HG02642 (cell line): Measurements from ENCODE around the gene ARHGEF37.
A peak's percentile ranks its signal among the peaks of the same experiment; 100 is the strongest.
"Not testable (repeated sequence)": the region's sequence is repeated elsewhere in the genome, so short reads cannot be mapped to it uniquely, and the experiment has no call there.

Experiments
- ATAC-seq: cut with Tn5 transposase; IDR thresholded peaks from one replicate; pipeline ENCODE4 v1.9.1; 2021; ENCODE audit warnings: mild to moderate bottlenecking; ENCODE audit not compliant: unreplicated experiment, poor library complexity

The ARHGEF37 gene, protein sequence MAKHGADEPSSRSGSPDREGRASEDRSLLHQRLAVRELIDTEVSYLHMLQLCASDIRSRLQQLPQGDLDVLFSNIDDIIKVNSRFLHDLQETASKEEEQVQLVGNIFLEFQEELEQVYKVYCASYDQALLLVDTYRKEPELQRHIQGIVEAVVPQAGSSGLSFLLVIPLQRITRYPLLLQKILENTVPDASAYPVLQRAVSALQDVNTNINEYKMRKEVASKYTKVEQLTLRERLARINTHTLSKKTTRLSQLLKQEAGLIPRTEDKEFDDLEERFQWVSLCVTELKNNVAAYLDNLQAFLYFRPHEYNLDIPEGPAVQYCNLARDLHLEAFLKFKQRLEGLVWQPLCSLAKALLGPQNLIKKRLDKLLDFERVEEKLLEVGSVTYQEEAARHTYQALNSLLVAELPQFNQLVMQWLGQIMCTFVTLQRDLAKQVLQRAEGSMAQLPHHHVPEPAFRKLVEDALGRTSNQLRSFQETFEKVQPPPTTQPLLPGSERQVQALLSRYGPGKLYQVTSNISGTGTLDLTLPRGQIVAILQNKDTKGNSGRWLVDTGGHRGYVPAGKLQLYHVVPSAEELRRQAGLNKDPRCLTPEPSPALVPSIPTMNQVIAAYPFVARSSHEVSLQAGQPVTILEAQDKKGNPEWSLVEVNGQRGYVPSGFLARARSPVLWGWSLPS

DNA sequence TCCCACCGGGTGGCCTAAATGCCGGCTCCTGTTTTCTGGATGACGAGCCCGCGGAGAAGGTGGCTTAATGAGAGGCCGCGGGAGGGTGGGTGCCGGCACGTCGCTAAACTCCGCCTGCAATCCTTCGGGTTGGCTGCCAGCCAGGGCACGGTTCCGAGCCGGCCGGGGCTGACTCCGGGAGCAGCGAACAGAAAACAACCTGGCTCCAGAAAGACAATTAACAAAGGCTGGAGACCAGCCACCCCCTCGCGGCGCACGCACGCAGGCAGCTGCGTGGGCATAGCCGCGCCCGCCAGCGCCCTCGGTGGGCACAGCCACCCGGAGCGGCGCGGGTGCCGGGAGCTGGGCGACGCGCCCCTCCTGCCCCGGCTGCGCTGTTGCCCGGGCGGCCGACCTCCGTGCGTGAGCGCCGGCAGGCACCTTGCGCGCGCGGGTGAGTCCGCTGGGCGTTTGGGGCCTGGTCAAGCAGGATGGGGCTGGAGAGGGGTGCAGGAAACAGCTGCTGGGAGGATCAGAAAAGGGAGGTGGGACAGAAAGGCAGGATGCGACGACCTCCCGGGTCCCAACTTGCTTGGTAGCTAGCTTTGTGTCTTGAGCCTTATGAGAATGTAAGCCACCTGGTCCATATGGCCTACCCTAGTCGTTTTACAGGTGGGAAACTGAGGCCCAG is at the start of gene ARHGEF37:
TSS of gene ARHGEF37 (plus strand) at position 307 of the 670 bp plus-strand sequence. CDS start 16,272 bp downstream, outside the sequence.
- ATAC-seq, result no peak

DNA sequence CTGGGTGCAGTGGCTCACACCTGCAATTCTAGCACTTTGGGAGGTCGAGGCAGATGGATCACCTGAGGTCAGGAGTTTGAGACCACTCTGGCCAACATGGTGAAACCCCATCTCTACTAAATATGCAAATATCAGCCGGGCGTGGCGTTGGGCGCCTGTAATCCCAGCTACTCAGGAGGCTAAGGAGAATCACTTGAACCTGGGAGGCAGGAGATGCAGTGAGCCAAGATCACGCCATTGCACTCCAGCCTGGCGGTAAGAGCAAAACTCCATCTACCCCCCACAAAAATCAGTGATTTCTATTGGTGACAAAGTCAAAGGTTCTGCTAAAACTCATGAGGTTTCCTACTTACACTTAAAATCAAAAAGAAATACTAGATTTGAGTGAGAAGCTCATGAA is 48.9 kb upstream of the ARHGEF37 start:
- ATAC-seq, result no peak

DNA sequence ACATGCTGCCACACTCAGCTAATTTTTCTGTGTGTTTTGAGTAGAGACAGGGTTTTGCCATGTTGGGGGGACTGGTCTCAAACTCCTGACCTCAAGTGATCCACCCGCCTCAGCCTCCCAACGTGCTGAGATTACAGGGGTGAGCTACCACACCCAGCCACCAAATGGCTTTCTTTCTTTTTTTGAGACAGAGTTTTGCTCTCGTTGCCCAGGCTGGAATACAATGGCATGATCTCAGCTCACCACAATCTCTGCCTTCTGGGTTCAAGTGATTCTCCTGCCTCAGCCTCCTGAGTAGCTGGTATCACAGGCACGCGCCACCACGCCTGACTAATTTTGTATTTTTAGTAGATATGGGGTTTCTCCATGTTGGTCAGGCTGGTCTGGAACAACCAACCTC is 45.5 kb upstream of the ARHGEF37 start:
- ATAC-seq, result not testable (repeated sequence)

DNA sequence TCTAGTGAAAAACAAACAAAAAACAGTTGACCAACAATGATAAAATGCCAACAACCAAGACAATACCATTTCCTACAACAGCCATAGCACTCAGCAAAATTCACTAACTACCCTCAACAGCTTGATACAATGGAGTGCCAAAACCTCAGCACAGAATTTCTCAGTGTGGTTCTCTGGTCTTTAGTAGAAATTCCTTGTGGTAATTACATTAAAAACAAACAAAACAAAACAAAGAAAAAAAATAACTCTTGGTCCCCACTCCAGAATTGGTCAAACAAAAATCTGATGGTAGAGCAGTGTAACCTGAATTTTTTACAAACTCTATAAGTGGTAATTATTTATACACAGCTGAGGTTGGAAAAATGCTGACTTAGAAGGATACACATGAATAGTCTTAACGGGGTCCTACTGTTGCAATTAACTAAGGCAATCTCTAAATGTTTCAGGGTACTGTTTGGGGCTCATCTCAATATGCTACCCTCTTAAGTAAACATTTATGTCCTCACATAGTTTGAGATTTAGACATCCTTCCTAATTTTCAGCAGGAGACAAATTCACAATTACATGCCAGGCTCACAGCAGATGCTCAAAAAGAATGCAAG is 43.8 kb upstream of the ARHGEF37 start:
- ATAC-seq, result no peak

DNA sequence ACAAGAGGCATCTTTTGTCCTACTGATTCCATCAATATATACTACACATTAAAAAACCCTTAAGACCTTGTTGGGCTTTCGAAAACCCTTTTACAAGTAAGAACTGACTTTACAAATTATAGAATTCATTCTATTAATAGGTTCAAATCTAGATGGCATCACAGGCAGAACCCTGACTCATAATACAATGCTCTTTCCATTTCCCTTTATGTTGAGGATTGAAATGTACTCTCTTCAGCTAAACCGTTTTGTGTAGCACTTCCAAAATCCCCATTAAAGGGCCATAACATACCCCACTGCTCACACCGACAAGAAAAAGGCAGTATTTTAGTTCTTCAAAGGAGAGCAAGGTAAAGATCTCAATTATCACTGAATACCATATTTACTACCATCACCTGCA is 41.2 kb upstream of the ARHGEF37 start:
- no peak for ATAC-seq

DNA sequence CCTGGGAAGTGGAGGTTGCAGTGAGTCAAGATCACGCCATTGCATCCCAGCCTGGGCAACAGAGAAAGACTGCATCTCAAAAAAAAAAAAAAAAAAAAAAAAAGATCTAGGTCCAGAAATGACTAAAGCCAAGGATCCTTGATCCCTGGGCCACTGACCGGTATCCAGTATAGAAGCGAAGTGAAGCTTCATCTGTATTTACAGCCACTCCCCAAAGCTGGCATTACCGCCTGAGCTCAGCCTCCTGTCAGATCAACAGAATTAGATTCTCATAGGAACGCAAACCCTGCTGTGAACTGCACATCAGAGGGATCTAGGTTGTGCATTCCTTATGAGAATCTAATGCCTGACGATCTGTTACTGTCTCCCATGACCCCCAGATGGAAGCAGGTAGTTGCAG is 39.4 kb upstream of the ARHGEF37 start:
- no peak for ATAC-seq

DNA sequence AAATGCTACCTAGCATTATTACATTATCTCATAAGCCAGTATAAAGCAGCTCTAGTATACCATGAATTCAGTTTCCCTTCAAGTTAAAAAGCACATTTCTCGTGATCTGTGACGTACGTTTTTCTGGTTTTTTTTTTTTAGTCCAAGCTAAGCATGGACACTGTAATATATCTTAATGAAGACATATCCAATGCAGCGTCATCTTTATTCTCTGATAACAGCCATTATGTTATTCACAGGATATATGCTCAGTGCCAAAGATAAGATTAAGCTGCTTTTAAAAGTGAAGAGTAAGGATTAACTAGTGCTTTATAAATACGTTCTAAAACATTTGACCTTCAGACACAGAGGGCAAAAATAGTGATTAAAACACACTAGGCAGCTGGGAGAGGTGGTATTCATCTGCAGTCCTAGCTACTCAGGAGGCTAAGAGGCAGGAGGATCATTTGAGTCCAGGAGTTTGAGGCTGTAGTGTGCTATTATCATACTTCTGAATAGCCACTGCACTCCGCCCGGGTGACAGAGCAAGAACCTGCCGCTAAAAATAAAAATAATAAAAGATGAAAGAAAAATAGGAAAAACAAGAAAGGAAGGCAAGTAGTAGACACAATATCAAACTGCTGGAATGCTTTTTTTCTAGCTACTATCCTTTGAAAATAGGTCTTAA is 37.8 kb upstream of the ARHGEF37 start:
- ATAC-seq, result no peak

DNA sequence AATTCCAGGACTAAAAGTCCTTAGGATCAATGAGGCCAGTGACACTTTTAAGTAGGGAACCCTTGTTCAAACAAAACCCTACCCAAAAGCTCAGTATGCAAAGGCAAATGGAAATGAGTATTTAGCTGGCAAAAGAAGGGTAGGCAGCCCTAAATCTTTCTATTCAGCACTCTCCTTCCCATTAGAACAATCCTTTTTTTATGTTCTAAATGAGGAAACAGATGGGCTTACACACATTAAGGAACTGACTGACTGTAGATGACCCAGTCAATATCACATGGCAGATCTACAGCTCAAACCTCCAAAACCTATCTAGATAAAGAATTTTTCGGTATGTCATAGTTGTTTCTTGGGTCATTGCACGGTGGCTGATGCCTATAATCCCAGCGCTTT is 37.3 kb upstream of the ARHGEF37 start:
- no peak for ATAC-seq

DNA sequence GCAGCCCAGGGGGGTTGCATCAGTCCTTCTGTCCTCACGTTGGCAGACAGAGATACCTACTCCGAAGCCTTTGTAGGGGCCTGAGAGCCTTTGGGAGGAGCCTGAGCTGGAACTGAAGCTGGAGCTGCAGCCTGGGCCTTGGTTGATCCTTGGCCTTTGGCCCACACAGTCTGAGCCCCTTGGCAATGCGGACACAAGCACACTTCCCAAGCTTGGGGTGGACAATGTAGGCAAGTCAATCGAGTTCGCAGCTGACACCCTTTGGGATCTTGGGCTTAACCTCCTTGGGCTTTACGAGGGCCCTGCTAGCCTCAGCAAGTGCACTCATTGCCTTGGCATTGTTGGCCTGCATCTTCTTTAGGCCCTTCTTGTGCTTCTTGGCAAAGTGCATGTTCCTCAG is 36.0 kb upstream of the ARHGEF37 start:
- no peak for ATAC-seq

DNA sequence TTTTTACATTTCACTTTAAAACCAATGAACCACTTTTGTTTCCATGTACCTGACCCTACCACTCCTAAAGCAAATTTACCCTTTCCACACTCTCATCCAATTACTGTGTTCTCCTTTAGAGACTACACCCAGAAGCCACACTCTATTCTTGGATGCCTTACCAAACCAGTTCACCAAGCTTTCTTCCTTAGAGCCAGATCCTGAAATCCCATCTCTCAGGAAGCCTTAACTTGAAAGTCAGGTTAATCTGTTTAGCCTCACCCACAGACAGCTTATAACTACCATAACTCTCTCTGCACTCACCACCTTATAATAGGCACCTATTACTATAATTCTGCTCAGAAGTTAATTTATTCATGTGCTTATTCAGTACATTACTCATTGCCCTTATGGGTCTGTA is 34.3 kb upstream of the ARHGEF37 start:
- no peak for ATAC-seq

DNA sequence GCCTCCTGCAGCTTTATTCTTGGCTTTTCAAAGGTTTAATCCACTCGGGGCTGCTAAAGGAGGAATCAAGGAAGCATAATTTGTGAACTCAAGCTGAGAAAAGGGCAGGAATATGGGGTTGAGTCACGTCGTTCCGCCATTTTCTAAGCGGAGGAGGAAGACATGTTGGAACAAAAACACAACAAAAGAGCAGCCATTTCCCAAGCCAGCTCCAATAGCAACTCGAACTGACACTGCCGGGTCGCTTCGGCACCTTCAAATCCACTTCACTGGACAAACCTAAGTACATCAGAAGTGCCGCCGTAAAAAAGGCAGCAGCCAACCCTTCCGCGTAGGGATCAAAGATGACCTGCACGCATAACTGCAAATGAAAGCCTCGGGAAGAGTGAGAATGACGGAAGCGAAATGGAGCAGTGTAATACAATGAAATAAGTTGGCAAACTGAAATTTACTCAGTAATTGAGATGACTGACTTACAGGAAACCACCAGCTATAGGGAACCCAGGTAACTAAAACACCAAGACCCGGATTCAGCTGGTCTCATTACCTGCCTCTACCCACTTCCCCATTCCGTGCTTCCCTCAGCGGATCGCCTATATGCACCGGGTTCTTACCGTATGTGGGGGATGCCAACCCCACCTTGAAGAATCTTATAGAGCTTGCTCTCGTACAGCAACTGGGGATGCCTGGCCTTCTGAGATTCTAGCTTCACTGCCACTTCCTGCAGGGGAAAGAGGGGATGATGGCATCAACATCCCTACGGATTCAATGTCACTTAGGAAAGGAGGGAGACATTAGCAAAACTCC is 31.6 kb upstream of the ARHGEF37 start:
- no peak for ATAC-seq

DNA sequence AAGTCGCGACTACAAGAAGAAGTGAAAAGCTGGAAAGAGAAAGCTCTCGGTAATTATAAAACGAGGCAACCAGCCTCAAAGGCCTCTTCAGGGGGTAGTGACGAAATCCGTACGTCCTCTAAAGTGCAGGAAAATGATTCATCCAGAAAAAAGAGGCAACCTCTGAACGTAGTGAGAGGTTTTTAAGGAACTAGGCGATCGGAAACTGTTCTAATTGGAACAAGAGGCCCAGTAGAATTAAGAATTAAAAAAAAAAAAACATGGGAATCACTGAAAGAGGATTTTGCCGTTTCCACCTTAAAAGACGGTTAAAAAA is 31.1 kb upstream of the ARHGEF37 start:
- no peak for ATAC-seq

DNA sequence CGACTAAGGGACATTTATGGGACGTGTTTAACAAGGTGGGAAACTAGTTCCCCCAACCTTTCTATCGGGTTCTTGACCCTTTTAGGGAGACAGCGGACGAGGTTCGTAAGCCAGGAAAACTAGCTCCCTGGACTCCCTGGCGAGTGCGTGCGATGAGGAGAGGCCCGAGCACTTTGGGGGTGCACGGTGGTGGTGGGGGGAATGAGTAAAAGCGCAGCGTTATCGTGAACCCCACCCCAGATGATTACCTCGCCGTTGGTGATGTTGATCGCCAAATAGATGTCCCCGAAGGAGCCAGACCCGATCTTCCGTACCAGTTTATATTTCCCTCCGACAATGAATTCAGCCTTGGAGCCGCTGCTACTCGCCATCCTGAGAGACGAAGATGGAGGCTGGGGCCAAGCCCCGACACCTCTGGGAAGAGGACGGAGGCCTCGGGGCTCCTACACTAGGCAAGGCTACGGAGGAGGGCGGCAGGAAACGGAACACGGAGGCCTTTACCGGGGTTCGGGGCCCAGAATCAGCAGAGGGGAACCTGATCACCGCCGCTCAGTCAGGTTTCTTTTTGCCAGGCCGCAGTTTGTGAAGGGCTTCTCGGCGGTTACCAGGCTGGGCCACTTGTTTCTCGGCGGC is 30.6 kb upstream of the ARHGEF37 start:
- peak; percentile 3 for ATAC-seq

DNA sequence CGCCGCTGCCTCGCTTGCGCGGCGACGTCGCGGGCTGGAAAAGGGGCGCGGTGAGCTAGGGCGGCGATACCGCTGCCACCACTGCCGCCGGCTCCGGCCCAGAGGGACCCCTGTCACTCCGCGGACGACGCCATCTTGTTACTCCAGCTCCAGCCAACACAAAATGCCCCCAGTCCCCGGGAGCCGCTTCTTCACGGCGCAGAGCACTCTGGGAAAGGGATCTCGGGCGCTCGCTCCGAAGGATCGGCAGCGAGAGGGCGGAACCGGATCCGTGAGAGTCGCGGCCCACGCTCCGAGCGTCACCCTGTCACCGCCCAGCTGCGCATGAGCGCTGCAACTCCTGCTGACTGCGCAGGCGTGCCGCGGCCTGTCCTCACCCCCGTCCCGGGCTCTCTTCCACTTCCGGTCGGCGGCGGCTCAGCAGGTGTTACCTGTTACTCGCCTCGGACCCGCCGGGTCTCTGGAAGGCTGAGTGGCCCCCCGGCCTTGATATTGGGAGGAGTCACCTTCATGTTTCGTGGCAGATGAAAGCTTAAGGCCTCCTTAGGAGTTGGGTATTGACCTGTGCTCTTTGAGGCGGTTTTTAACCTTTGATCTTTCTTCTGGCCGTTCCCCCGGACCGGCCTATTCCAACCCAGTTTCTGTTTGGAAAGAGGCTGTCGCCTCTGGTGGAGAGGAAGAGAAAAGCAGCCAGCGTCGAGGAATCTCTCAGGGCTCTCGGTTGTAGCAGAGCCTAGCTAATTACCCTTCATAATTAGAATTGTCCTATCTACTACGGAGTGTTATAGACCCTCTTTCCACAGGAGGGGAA is 29.9 kb upstream of the ARHGEF37 start, which contains the start of gene CSNK1A1:
TSS of gene CSNK1A1 (minus strand) at position 213 of the 811 bp plus-strand sequence. CDS start 475 bp downstream, outside the sequence.
- peak; percentile 94 for ATAC-seq

DNA sequence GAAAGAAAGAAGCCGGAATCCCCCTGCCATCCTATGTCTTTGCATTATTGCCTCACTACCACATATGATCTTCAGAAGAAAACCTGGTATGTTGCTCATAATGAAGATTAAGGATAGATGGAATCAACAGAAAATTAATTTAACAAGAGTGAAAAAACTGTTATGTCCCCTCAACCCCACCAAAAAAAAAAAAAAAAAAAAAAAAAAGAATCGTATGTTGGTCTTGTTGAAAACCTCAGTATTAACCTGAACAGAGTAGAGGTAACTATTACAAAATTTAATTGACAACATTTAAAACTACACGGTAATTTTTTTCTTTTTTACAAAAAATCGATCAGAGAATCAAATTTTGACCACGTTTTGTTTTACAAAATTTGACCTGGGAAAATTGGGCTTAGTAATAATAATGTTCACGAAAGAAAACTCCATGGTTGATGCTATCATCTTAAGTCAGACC is 29.2 kb upstream of the ARHGEF37 start:
- ATAC-seq, result no peak

DNA sequence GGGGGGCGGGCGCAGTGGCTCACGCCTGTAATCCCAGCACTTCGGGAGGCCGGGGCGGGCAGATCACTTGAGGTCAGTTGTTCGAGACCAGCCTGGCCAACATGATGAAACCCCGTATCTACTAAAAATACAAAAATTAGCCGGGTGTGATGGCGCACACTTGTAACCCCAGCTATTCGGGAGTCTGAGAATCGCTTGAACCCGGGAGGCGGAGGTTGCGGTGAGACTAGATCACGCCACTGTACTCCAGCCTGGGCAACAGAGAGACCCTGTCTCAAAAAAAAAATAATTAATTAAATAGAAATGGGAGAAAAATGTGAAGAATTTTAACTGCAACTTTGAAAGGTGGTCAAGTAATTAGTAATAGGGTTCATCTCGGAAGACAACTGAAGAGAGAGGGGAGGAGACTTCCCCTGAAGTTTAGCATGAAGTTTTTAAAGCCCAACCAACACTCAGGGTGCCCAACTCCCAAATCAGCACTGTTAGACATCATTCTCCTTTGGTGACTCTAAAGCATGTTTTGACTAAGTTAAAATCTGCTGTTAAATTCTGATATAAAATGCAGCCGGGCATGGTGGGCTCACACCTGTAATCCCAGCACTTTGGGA is 28.6 kb upstream of the ARHGEF37 start:
- no peak for ATAC-seq

DNA sequence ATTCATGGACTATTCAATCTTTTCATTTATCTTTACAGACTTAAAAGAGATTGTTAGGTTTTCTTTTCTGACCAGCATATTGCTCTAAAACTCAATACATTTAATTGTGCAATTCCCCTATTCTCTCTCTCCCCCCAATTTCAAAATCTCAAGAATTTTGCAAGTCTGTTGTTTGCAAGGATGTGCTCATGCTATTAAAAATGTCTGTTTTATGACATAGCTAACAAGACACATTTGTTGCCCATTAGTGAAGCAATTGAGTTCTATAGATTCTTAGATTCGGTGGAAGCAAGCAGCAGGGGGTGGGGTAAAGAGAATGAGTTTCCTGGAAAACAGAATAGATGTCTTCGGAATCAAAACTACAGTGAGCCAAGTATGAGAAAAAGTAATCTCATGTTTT is 21.6 kb upstream of the ARHGEF37 start:
- no peak for ATAC-seq

DNA sequence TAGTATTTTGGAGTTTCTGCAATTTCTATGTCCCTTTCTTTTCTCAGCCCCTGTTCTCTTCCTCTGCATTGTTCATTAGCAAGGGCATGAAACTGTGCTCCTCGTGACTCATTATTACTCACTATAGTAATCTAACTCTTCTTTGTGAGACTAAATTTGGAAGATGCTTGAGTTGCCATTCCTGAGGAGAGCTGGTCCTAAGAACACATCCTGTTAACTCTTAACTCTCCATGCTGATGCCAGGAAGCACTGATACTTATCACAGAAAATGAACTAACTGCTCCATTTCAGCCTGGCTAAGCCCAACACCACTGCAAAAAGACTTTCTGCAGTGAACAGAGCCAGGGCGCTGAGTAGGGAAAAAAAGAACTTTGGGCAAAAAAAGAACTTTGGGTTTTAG is 19.4 kb upstream of the ARHGEF37 start:
- no peak for ATAC-seq
